GM12878 (cell line): ENCODE results near the gene RCBTB2. TPM values are rescaled to one million over a fixed set of nuclear protein-coding genes. Genes with fewer than 3 reads are reported as not detected.

ENCODE experiments used
- ATF7 ChIP-seq: fragments of 450-650 bp; IDR thresholded peaks from 2 replicates; pipeline ENCODE4 v1.6.1; 2016; ENCODE audit warnings: low read depth, mild to moderate bottlenecking
- BCLAF1 ChIP-seq: fragments of 450-650 bp; IDR thresholded peaks from 2 replicates; pipeline ENCODE4 v1.6.1; 2017; ENCODE audit warnings: antibody characterized with exemption, mild to moderate bottlenecking, moderate library complexity
- CHD1 ChIP-seq: IDR thresholded peaks from 2 replicates; pipeline ENCODE4 v1.6.1; 2012; ENCODE audit warnings: low read depth, low read length, improper control_type of control experiment
- E4F1 ChIP-seq: fragments of 450-650 bp; IDR thresholded peaks from 2 replicates; pipeline ENCODE4 v1.6.1; 2018; ENCODE audit warnings: borderline replicate concordance, mild to moderate bottlenecking; ENCODE audit not compliant: partially characterized antibody
- GABPA ChIP-seq: IDR thresholded peaks from 2 replicates; pipeline ENCODE4 v1.6.1; 2014; ENCODE audit warnings: antibody characterized with exemption, low read depth, mild to moderate bottlenecking, inconsistent platforms
- GATAD2B ChIP-seq: fragments of 450-650 bp; conservative IDR thresholded peaks from 2 replicates; pipeline ENCODE4 v1.6.1; 2017; ENCODE audit warnings: low read depth, mild to moderate bottlenecking, moderate library complexity
- KAT2A ChIP-seq: conservative IDR thresholded peaks from 2 replicates; pipeline ENCODE4 v1.6.1; 2011; ENCODE audit warnings: low read depth, low read length; ENCODE audit not compliant: control insufficient read depth
- NR2F1 ChIP-seq: fragments of 450-650 bp; conservative IDR thresholded peaks from 2 replicates; pipeline ENCODE4 v1.6.1; 2017; ENCODE audit warnings: mild to moderate bottlenecking
- SMAD1 ChIP-seq: fragments of 450-650 bp; IDR thresholded peaks from 2 replicates; pipeline ENCODE4 v1.6.1; 2018; ENCODE audit warnings: mild to moderate bottlenecking, low read depth; ENCODE audit not compliant: partially characterized antibody
- SPI1 ChIP-seq: IDR thresholded peaks from 2 replicates; pipeline ENCODE4 v1.6.1; 2011; ENCODE audit warnings: low read depth, mild to moderate bottlenecking, low read length, moderate library complexity, borderline replicate concordance; ENCODE audit not compliant: insufficient read depth
- SRF ChIP-seq, 2 experiments: IDR thresholded peaks; 2 replicates each; pipeline ENCODE4 v1.6.1; 2011; ENCODE audit warnings: low read depth in 2 of 2, low read length in 2 of 2, mild to moderate bottlenecking in 1 of 2, moderate library complexity in 1 of 2
- STAT3 ChIP-seq: IDR thresholded peaks from 2 replicates; pipeline ENCODE4 v1.6.1; 2011; ENCODE audit warnings: low read depth, low read length, improper control_type of control experiment
- TARDBP ChIP-seq: IDR thresholded peaks from 2 replicates; pipeline ENCODE4 v1.6.1; 2016; ENCODE audit warnings: borderline replicate concordance
- TCF3 ChIP-seq: IDR thresholded peaks from 2 replicates; pipeline ENCODE4 v1.6.1; 2012; ENCODE audit warnings: low read depth, mild to moderate bottlenecking, low read length, borderline replicate concordance; ENCODE audit not compliant: insufficient read depth
- USF2 ChIP-seq: IDR thresholded peaks from 2 replicates; pipeline ENCODE4 v1.6.1; 2011; ENCODE audit warnings: low read depth, low read length, improper control_type of control experiment, borderline replicate concordance
- ZNF217 ChIP-seq: fragments of 450-650 bp; IDR thresholded peaks from 2 replicates; pipeline ENCODE4 v1.6.1; 2017; ENCODE audit warnings: antibody characterized with exemption, mild to moderate bottlenecking
- ZNF592 ChIP-seq: fragments of 450-650 bp; IDR thresholded peaks from 2 replicates; pipeline ENCODE4 v1.6.1; 2017; ENCODE audit warnings: mild to moderate bottlenecking, moderate library complexity
- ZZZ3 ChIP-seq: IDR thresholded peaks from 2 replicates; pipeline ENCODE4 v1.6.1; 2011; ENCODE audit warnings: low read depth; ENCODE audit not compliant: control insufficient read depth, insufficient read length
- polyA plus RNA-seq, 11 experiments: library from polyadenylated mRNA; depleted of rRNA in 4 of 11; unstranded in 6 of 11; stranded (reverse) in 5 of 11; fragments of >200 nt; fragmentation: Nextera tagmentation in 4 of 11; fragmentation: Illumina TruSeq in 1 of 11; extraction: Ambion mirVana in 4 of 11; extraction: Trizol in 1 of 11; gene quantifications; 1 replicate in 1 of 11; 2 replicates in 10 of 11; pipeline versions ENCODE4 v1.2.1 to v1.2.3, GENCODE V29; 2011 to 2016; ENCODE audit warnings: inconsistent platforms in 2 of 11, missing spikeins in 2 of 11, low read depth in 1 of 11
- total RNA-seq, 4 experiments: library from RNA; depleted of rRNA in 3 of 4; stranded (reverse); fragments of >200 nt in 3 of 4; fragmentation: Illumina TruSeq in 1 of 4; extraction: Trizol in 1 of 4; gene quantifications; 2 replicates each; pipeline versions ENCODE4 v1.2.1 to v1.2.3, GENCODE V29; 2013 to 2021

The RCBTB2 gene
- total and polyA plus RNA-seq, 10 of the 15 experiments (the other 5 are each of a cell fraction or from before 2014, with no cell fraction given) = 5.0 to 16.0 (median 8.5) TPM

- TF ChIP-seq ZNF592 = no peak
- peak; percentile 21; the same call in 1 of the 2 replicates for TF ChIP-seq TCF3
- TF ChIP-seq E4F1 = no peak
- TF ChIP-seq KAT2A = no peak
- TF ChIP-seq ZZZ3 = no peak
- TF ChIP-seq GATAD2B = peak; percentile 57; the same call in 1 of the 2 replicates
- TF ChIP-seq NR2F1 = peak; percentile 15; the same call in 1 of the 2 replicates
- TF ChIP-seq ATF7 = no peak
- TF ChIP-seq BCLAF1 = no peak
- TF ChIP-seq SMAD1 = no peak
- no peak for TF ChIP-seq SPI1
- TF ChIP-seq SRF (IDR thresholded peaks at IDR 0.05; ENCODE audit: low read depth in 2 of 2, low read length in 2 of 2) = no peak
- no peak for TF ChIP-seq USF2
- TF ChIP-seq ZNF217 = peak; percentile 28; the same call in 1 of the 2 replicates
- no peak for TF ChIP-seq CHD1
- no peak for TF ChIP-seq TARDBP
- no peak for TF ChIP-seq GABPA
- TF ChIP-seq STAT3 = no peak
Observed at GRCh38 chr13:48532506-48533499, at the start of gene RCBTB2 (continued).
